Fibroblast of the conjunctiva (primary cell): Measurements from ENCODE around the gene ATAD5.
"Not testable (repeated sequence)": the region's sequence is repeated elsewhere in the genome, so short reads cannot be mapped to it uniquely, and the experiment has no call there.

Experiments
- DNase-seq: peaks from one replicate; pipeline ENCODE4 v3.0.0-alpha.2; 2010; ENCODE audit warnings: low read depth

The ATAD5 gene

GRCh38 chr17:30822919-30823318 is 8.8 kb upstream of the ATAD5 start:
- not testable (repeated sequence) for DNase-seq

GRCh38 chr17:30823421-30823820 is 8.3 kb upstream of the ATAD5 start:
- DNase-seq = no peak

- DNase-seq = no peak
These were observed 7.8 kb upstream of the ATAD5 start for GRCh38 chr17:30824002-30824355.

GRCh38 chr17:30824356-30825145 is 7.2 kb upstream of the ATAD5 start, which contains the start of gene CRLF3:
Gene CRLF3 (minus strand): TSS chr17:30824692. CDS start chr17:30824651, 41 bp downstream.
- DNase-seq = peak; percentile 78

- DNase-seq = no peak
These were observed 4.7 kb upstream of the ATAD5 start for GRCh38 chr17:30827082-30827481.

- DNase-seq = no peak
These were observed 2.7 kb upstream of the ATAD5 start for GRCh38 chr17:30829022-30829421.

GRCh38 chr17:30831257-30831656 is 509 bp upstream of the ATAD5 start:
- no peak for DNase-seq

GRCh38 chr17:30832438-30833124 is 815 bp downstream of the ATAD5 start:
- no peak for DNase-seq

- DNase-seq = no peak
These were observed 6.5 kb downstream of the ATAD5 start for GRCh38 chr17:30838202-30838807.

GRCh38 chr17:30840771-30841170 is 9.0 kb downstream of the ATAD5 start:
- DNase-seq = no peak

GRCh38 chr17:30848021-30848420 is 16.3 kb downstream of the ATAD5 start:
- no peak for DNase-seq

- DNase-seq = no peak
These were observed 22.4 kb downstream of the ATAD5 start for GRCh38 chr17:30854146-30854545.

- DNase-seq = peak; percentile 1
These were observed 26.9 kb downstream of the ATAD5 start for GRCh38 chr17:30858556-30859250.

GRCh38 chr17:30864636-30865035 is 32.9 kb downstream of the ATAD5 start:
- DNase-seq = no peak

GRCh38 chr17:30869005-30869404 is 37.2 kb downstream of the ATAD5 start:
- no peak for DNase-seq

- DNase-seq = no peak
These were observed 54.4 kb downstream of the ATAD5 start for GRCh38 chr17:30886187-30886586.

- no peak for DNase-seq
These were observed 62.5 kb downstream of the ATAD5 start for GRCh38 chr17:30894236-30894635.

- DNase-seq = no peak
These were observed 65.5 kb downstream of the ATAD5 start for GRCh38 chr17:30897311-30897710.

- no peak for DNase-seq
These were observed 74.0 kb downstream of the ATAD5 start for GRCh38 chr17:30905742-30906100.

GRCh38 chr17:30906101-30906911 is 74.5 kb downstream of the ATAD5 start, which contains the start of gene TEFM:
Gene TEFM (minus strand): TSS chr17:30906238. CDS start chr17:30906198, 40 bp downstream.
- DNase-seq = peak; percentile 74

GRCh38 chr17:30908717-30909420 is 77.1 kb downstream of the ATAD5 start:
- no peak for DNase-seq
